ENCODE results near the gene CPEB3. TPM values are rescaled to one million over a fixed set of nuclear protein-coding genes. Genes with fewer than 3 reads are reported as not detected.
"Not testable (repeated sequence)": the region's sequence is repeated elsewhere in the genome, so short reads cannot be mapped to it uniquely, and the experiment has no call there.

CPEB3 gene
- total RNA-seq, 1 donor = 0.99 TPM

- no peak for DNase-seq (ENCODE audit: low read depth)
- H3K4me3 ChIP-seq (ENCODE audit: low read depth, low read length) = no peak overlapping the region
- TF ChIP-seq, protein P1, sequence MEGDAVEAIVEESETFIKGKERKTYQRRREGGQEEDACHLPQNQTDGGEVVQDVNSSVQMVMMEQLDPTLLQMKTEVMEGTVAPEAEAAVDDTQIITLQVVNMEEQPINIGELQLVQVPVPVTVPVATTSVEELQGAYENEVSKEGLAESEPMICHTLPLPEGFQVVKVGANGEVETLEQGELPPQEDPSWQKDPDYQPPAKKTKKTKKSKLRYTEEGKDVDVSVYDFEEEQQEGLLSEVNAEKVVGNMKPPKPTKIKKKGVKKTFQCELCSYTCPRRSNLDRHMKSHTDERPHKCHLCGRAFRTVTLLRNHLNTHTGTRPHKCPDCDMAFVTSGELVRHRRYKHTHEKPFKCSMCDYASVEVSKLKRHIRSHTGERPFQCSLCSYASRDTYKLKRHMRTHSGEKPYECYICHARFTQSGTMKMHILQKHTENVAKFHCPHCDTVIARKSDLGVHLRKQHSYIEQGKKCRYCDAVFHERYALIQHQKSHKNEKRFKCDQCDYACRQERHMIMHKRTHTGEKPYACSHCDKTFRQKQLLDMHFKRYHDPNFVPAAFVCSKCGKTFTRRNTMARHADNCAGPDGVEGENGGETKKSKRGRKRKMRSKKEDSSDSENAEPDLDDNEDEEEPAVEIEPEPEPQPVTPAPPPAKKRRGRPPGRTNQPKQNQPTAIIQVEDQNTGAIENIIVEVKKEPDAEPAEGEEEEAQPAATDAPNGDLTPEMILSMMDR (IDR thresholded peaks at IDR 0.05; ENCODE audit: insufficient read depth, low read length) = no peak
These were observed 167.9 kb downstream of the CPEB3 start for GRCh38 chr10:92122941-92123450.

DNA sequence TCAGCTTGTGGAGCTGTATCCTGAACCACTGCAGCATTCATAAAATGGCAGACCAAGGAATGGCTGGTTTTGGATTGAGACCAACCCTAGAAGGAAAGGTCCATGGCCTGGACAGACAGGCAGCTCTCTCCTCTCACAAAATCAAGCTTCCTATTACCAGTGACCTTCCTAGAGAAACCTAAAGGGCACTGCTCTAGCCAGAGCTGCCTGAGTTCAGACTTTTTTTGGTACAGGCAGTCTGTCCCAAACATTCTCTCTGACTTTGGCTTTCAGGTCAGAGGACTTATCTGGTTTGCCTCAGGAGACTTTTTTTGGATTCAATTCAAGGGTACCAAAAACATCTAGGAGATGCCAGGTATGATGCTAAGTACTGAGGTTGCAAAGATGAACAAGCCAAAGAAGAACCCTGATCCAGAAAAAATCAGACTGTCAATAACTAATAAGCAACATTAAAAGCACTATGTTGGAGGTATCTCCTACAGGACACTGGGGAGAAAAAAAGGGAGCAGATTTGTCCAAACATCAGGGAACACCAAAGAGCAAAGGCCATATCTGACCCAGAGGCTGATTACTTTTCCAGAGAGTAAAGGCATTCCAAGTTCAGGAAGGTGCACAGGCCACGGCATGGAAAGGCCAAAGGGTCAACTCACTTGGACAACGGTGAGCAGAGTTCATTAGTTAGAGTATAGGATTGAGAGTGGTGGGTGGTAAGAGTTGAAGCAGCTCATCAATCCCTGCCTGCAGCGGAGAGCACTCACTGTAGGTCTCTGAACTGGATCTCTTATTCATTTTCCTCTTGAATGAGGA, 169.0 kb downstream of the CPEB3 start:
- TF ChIP-seq, protein P1 (IDR thresholded peaks at IDR 0.05; ENCODE audit: insufficient read depth, low read length) = no peak
- H3K4me3 ChIP-seq (ENCODE audit: low read depth, low read length) = no peak overlapping the region
- no peak for DNase-seq (ENCODE audit: low read depth)

DNA sequence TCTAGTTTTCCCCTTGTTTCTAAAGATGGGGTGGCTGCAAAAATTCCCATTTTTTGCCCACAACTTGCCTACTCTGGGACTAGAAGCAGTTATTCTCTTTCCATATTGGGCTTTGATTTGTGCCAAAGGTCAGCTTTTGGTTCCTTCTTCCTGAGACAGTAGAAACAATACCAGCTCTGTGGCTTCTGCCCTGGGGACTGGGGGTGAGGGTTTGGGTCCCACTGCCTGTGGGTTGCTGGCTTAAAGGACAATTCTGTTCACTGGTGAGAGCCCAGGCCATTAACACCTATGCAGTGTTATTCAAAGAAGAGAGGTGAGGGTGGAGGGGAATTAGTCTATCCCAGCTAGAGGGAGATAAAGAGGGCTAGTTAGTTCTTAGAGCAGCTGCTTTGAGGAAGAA, 171.5 kb downstream of the CPEB3 start:
- H3K4me3 ChIP-seq (ENCODE audit: low read depth, low read length) = no peak overlapping the region
- no peak for DNase-seq (ENCODE audit: low read depth)
- TF ChIP-seq, protein P1 (IDR thresholded peaks at IDR 0.05; ENCODE audit: insufficient read depth, low read length) = no peak

DNA sequence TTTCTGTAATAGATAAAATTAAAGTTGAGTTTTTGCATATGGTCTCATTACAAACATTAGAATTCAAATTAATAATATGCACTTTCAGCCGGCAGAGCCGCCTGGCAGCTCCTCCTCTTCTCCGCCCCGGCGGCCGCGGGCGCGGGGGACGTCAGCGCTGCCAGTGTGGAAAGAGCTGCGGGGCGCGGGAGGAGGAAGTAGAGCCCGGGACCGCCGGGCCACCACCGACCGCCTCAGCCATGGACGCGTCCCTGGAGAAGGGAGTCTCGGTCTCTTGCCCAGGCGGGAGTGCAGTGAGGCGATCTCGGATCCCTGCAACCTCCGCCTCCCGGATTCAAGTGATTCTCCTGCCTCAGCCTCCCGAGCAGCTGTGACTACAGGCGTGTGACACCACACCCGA, 176.0 kb downstream of the CPEB3 start:
- DNase-seq (ENCODE audit: low read depth); H3K4me3 ChIP-seq (ENCODE audit: low read depth, low read length): not testable (repeated sequence)

GRCh38 chr10:92113911-92114600, 176.8 kb downstream of the CPEB3 start:
- no peak overlapping the region for H3K4me3 ChIP-seq (ENCODE audit: low read depth, low read length)
- TF ChIP-seq, protein P1 (IDR thresholded peaks at IDR 0.05; ENCODE audit: insufficient read depth, low read length) = no peak
- peak; percentile 36 for DNase-seq (ENCODE audit: low read depth)

DNA sequence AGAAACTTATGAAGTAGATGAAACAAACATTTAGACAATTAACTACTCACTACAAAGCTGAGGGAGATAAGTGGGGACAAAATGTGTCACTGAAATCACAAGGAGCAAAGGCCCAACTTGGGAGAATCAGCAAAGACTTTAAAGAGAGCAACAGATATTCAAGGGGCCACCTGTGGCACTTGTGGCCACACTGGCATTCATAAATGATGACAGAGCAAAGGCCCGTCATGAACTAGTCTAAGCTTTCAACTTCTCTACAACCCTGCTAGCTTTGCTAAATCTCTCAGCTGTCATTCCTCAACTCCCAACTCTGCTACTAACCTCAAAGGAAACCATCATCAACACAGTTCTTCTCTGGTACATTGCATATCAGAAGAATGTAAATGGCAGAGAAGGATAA, 178.4 kb downstream of the CPEB3 start:
- H3K4me3 ChIP-seq (ENCODE audit: low read depth, low read length) = no peak overlapping the region
- no peak for DNase-seq (ENCODE audit: low read depth)
- TF ChIP-seq, protein P1 (IDR thresholded peaks at IDR 0.05; ENCODE audit: insufficient read depth, low read length) = no peak

DNA sequence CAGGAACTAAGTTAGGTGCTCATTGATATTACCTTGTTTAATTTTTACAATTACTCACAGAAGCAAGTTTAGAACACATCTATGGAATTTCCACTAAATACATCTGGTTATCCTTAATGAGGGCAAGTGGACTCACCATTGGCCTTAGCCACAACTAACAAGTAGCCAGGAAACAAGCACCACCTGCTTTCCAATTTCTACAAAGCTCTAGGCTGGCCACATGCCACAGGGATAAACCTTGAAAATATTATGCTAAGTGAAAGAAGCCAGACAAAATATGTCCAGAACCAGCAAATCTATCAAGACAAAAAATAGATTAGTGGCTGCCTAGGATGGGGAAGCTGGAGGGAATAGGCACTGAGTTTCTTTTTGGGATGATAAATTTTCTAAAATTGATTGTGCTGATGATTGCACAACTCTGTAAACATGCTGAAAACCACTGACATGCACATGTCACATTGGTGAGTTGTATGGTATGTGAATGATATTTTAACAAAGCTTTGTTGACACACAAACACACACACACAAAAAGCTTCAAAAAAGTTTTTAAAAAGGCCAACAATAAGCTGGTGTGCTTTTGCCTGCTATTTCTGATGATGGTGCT, 179.4 kb downstream of the CPEB3 start:
- TF ChIP-seq, protein P1 (IDR thresholded peaks at IDR 0.05; ENCODE audit: insufficient read depth, low read length) = no peak
- no peak for DNase-seq (ENCODE audit: low read depth)

More for the DNA sequence above, 179.4 kb downstream of the CPEB3 start:
- H3K4me3 ChIP-seq (ENCODE audit: low read depth, low read length) = no peak overlapping the region
